HepG2 (cell line): ENCODE data around the gene MIB2. TPM values are rescaled to one million over a fixed set of nuclear protein-coding genes. Genes with fewer than 3 reads are reported as not detected.

ENCODE experiments used
- GLI4 ChIP-seq: sonication (generic); formaldehyde crosslinking; IDR thresholded peaks from 2 replicates; pipeline ENCODE4 v1.5.1; 2020; ENCODE audit warnings: missing genetic modification reagents, mild to moderate bottlenecking, moderate library complexity, borderline replicate concordance
- GTF3A ChIP-seq: sonication (generic); formaldehyde crosslinking; conservative IDR thresholded peaks from 2 replicates; pipeline ENCODE4 v1.4.0; 2020; ENCODE audit warnings: mild to moderate bottlenecking, missing genetic modification reagents
- NFIC ChIP-seq: IDR thresholded peaks from 2 replicates; pipeline ENCODE4 v1.6.1; 2012; ENCODE audit warnings: mild to moderate bottlenecking, low read length, inconsistent platforms
- POGK ChIP-seq: sonication (generic); formaldehyde crosslinking; conservative IDR thresholded peaks from 2 replicates; pipeline ENCODE4 v1.8.0; 2022; ENCODE audit warnings: mild to moderate bottlenecking, moderate library complexity, missing genetic modification reagents
- RAD21 ChIP-seq: fragments of 450-650 bp; formaldehyde crosslinking; IDR thresholded peaks from 2 replicates; pipeline ENCODE4 v1.5.0; 2020; ENCODE audit warnings: mild to moderate bottlenecking
- RERE ChIP-seq: IDR thresholded peaks from 2 replicates; pipeline ENCODE4 v1.6.1; 2016; ENCODE audit warnings: low read depth, missing genetic modification reagents, missing compliant biosample characterization
- TCF7 ChIP-seq: sonication (generic); IDR thresholded peaks from 2 replicates; pipeline ENCODE4 v1.6.1; 2016; ENCODE audit warnings: antibody characterized with exemption, low read depth
- TCF7L2 ChIP-seq: IDR thresholded peaks from 2 replicates; pipeline ENCODE4 v1.6.1; 2011; ENCODE audit warnings: mild to moderate bottlenecking, low read depth, low read length, moderate library complexity
- TRAFD1 ChIP-seq: sonication (generic); formaldehyde crosslinking; IDR thresholded peaks from 2 replicates; pipeline ENCODE4 v1.5.1; 2020; ENCODE audit warnings: missing genetic modification reagents, mild to moderate bottlenecking, borderline replicate concordance
- XRCC5 ChIP-seq: fragments of 200-400 bp; formaldehyde crosslinking; optimal IDR thresholded peaks from 2 replicates; pipeline ENCODE3; 2017; ENCODE audit warnings: mild to moderate bottlenecking, low read length
- ZNF20 ChIP-seq: sonication (generic); formaldehyde crosslinking; IDR thresholded peaks from 2 replicates; pipeline ENCODE4 v1.4.0; 2020; ENCODE audit warnings: mild to moderate bottlenecking, moderate library complexity, missing genetic modification reagents
- ZNF816 ChIP-seq: sonication (generic); formaldehyde crosslinking; IDR thresholded peaks from 2 replicates; pipeline ENCODE4 v1.8.0; 2022; ENCODE audit warnings: missing genetic modification reagents, mild to moderate bottlenecking, borderline replicate concordance
- polyA plus RNA-seq, 8 experiments: library from polyadenylated mRNA; depleted of rRNA in 3 of 8; stranded (reverse) in 7 of 8; unstranded in 1 of 8; fragments of >200 nt; fragmentation: Illumina TruSeq in 4 of 8; extraction: Trizol in 4 of 8; gene quantifications; 2 replicates each; pipeline versions ENCODE4 v1.2.1 to v1.2.3, GENCODE V29; 2011 to 2016; ENCODE audit warnings: low read depth in 4 of 8, missing spikeins in 1 of 8, mixed read lengths in 1 of 8; ENCODE audit not compliant: insufficient read depth in 1 of 8
- total RNA-seq, 5 experiments: library from RNA; depleted of rRNA; stranded (reverse); fragments of >200 nt; fragmentation: Illumina TruSeq; extraction: Trizol; gene quantifications; 2 replicates each; pipeline ENCODE4 v1.2.3, GENCODE V29; 2016; ENCODE audit warnings: low read depth in 1 of 5
- TF ChIP-seq, protein P1 (sequence below): sonication (generic); formaldehyde crosslinking; IDR thresholded peaks from 2 replicates; pipeline ENCODE4 v1.4.0; 2020; ENCODE audit warnings: missing genetic modification reagents, borderline replicate concordance

Gene MIB2
- total and polyA plus RNA-seq, 2 of the 13 experiments (the other 11 are each of a cell fraction or from before 2014, with no cell fraction given), result 19.9 to 30.4 TPM

GRCh38 chr1:1678581-1679380, 63.5 kb downstream of the MIB2 start (continued):
- TF ChIP-seq GTF3A (0 out of 2 replicates have a peak, but pooled peaks have one; percentile 62), POGK (CRISPR knock-in tag) (peak; percentile 71; the same call in 1 of the 2 replicates), XRCC5 (peak; percentile 95), ZNF20 (CRISPR knock-in tag) (no peak), RERE (CRISPR knock-in tag) (0 out of 2 replicates have a peak, but pooled peaks have one; percentile 56), NFIC (no peak), RAD21 (CRISPR knock-in tag) (peak; percentile 56), TCF7 (peak; percentile 64), TCF7L2 (no peak), GLI4 (CRISPR knock-in tag) (no peak), TRAFD1 (CRISPR knock-in tag) (no peak), ZNF816 (CRISPR knock-in tag) (no peak)
- TF ChIP-seq, protein P1, sequence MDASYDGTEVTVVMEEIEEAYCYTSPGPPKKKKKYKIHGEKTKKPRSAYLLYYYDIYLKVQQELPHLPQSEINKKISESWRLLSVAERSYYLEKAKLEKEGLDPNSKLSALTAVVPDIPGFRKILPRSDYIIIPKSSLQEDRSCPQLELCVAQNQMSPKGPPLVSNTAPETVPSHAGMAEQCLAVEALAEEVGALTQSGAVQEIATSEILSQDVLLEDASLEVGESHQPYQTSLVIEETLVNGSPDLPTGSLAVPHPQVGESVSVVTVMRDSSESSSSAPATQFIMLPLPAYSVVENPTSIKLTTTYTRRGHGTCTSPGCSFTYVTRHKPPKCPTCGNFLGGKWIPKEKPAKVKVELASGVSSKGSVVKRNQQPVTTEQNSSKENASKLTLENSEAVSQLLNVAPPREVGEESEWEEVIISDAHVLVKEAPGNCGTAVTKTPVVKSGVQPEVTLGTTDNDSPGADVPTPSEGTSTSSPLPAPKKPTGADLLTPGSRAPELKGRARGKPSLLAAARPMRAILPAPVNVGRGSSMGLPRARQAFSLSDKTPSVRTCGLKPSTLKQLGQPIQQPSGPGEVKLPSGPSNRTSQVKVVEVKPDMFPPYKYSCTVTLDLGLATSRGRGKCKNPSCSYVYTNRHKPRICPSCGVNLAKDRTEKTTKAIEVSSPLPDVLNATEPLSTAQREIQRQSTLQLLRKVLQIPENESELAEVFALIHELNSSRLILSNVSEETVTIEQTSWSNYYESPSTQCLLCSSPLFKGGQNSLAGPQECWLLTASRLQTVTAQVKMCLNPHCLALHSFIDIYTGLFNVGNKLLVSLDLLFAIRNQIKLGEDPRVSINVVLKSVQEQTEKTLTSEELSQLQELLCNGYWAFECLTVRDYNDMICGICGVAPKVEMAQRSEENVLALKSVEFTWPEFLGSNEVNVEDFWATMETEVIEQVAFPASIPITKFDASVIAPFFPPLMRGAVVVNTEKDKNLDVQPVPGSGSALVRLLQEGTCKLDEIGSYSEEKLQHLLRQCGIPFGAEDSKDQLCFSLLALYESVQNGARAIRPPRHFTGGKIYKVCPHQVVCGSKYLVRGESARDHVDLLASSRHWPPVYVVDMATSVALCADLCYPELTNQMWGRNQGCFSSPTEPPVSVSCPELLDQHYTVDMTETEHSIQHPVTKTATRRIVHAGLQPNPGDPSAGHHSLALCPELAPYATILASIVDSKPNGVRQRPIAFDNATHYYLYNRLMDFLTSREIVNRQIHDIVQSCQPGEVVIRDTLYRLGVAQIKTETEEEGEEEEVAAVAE (CRISPR knock-in tag), result 0 out of 2 replicates have a peak, but pooled peaks have one; percentile 45
